NOMO-1 treated with DMSO at 0.1 percent for 48 hours (cell line): Measurements from ENCODE around the gene SYNE1.
A peak's percentile ranks its signal among the peaks of the same experiment; 100 is the strongest.
"Not testable (repeated sequence)": the region's sequence is repeated elsewhere in the genome, so short reads cannot be mapped to it uniquely, and the experiment has no call there.

Source experiments
- DNase-seq: peaks from one replicate; lab custom pipeline; 2025; ENCODE audit not compliant: unreplicated experiment; lab: John Stamatoyannopoulos, UW

SYNE1 gene

GRCh38 chr6:152112491-152113261 lies 524.5 kb downstream of the SYNE1 start:
- DNase-seq, result no peak

GRCh38 chr6:152110886-152111820 lies 526.0 kb downstream of the SYNE1 start:
- DNase-seq, result no peak

GRCh38 chr6:152107973-152108372 lies 529.2 kb downstream of the SYNE1 start:
- DNase-seq, result no peak

- peak; percentile 45 for DNase-seq
Measured at GRCh38 chr6:152100183-152100618, 537.0 kb downstream of the SYNE1 start.

GRCh38 chr6:152099446-152100182 lies 537.5 kb downstream of the SYNE1 start:
- DNase-seq, result no peak

- DNase-seq, result no peak
Measured at GRCh38 chr6:152098683-152099082, 538.5 kb downstream of the SYNE1 start.

- DNase-seq, result no peak
Measured at GRCh38 chr6:152096863-152097496, 540.2 kb downstream of the SYNE1 start.

GRCh38 chr6:152094992-152095592 lies 542.1 kb downstream of the SYNE1 start:
- DNase-seq, result peak; percentile 94

GRCh38 chr6:152094276-152094675 lies 542.9 kb downstream of the SYNE1 start:
- DNase-seq, result no peak

GRCh38 chr6:152093711-152094110 lies 543.5 kb downstream of the SYNE1 start:
- no peak for DNase-seq

- no peak for DNase-seq
Measured at GRCh38 chr6:152091851-152092341, 545.3 kb downstream of the SYNE1 start.

GRCh38 chr6:152091201-152091600 lies 546.0 kb downstream of the SYNE1 start:
- DNase-seq, result no peak

- DNase-seq, result no peak
Measured at GRCh38 chr6:152089992-152090391, 547.2 kb downstream of the SYNE1 start.

- DNase-seq, result no peak
Measured at GRCh38 chr6:152087701-152088100, 549.5 kb downstream of the SYNE1 start.

- no peak for DNase-seq
Measured at GRCh38 chr6:152087096-152087495, 550.1 kb downstream of the SYNE1 start.

- DNase-seq, result no peak
Measured at GRCh38 chr6:152086223-152086873, 550.8 kb downstream of the SYNE1 start.

- no peak for DNase-seq
Measured at GRCh38 chr6:152085451-152085921, 551.7 kb downstream of the SYNE1 start.

GRCh38 chr6:152078804-152079203 lies 558.4 kb downstream of the SYNE1 start:
- no peak for DNase-seq

GRCh38 chr6:152078001-152078400 lies 559.2 kb downstream of the SYNE1 start:
- no peak for DNase-seq

GRCh38 chr6:152076242-152076641 lies 560.9 kb downstream of the SYNE1 start:
- not testable (repeated sequence) for DNase-seq
